ENCODE results near the gene ZNF827.

ZNF827 gene

DNA sequence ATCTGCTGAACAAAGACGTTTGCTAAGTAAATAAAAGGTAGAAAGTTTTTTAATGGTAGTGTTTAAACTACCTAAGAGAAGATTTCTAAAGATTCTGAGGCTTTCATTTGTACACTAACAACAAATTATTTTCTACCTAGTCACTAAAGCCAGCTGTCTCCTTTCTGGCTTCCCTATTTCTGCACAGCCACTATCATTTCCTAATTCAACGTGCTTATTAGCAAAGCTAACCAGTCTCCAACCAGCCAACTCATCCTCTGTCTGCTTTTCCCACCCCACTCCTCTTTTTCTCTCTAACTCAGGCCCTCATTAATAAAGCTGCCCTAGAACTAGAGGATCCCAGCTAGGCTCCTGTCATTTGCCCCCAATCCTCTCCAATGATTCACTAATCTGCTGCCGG lies 118.2 kb downstream of the ZNF827 start:
- Histone ChIP-seq H3K27me3 (no peaks in the 10 kb centered on the region), H3K27ac (peak overlapping the region in 1 of 2 donors; percentile 3), H3K4me1 (peaks cover 0 to 15% (median 3%) of the 10 kb centered on the region in 4 donors), H3K36me3 (peaks cover 0 to 10% (median 0%) of the 10 kb centered on the region in 3 donors), H3K4me3 (no peak overlapping the region), H3K9me3 (no peaks in the 10 kb centered on the region)
- intact Hi-C loops (cut with DNase I; ENCODE audit: low total_unique reads), result no loop called here
- no peak for TF ChIP-seq CTCF (IDR thresholded peaks at IDR 0.05)
- DNase-seq, result no peak

DNA sequence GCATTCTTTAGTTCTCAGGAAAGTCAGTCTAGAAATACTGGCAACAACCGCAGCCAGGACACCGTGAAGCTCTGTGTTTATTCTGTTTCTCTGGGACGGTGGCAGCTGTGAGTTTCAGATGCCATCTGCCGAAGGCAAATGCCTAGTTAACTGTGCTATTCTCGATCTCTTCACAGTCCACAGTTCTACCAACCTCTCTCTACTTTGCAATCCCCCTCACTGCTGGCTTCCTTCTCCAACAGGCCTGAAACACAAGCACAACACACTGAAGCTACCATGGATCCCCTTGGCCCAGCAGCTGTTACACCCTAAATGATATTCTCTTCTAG lies 118.8 kb downstream of the ZNF827 start:
- Histone ChIP-seq H3K27me3 (no peaks in the 10 kb centered on the region), H3K4me1 (peaks cover 0 to 15% (median 3%) of the 10 kb centered on the region in 4 donors), H3K36me3 (peaks cover 0 to 9% (median 0%) of the 10 kb centered on the region in 3 donors), H3K27ac (peak overlapping the region in 1 of 2 donors; percentile 12), H3K9me3 (no peaks in the 10 kb centered on the region), H3K4me3 (no peak overlapping the region)
- intact Hi-C loops (cut with DNase I; ENCODE audit: low total_unique reads), result no loop called here
- DNase-seq, result no peak
- no peak for TF ChIP-seq CTCF (IDR thresholded peaks at IDR 0.05)

GRCh38 chr4:145819101-145819852 lies 119.3 kb downstream of the ZNF827 start:
- H3K36me3 ChIP-seq, result peaks cover 0 to 10% (median 0%) of the 10 kb centered on the region in 3 donors
- no peaks in the 10 kb centered on the region for H3K27me3 ChIP-seq
- DNase-seq, result no peak
- H3K9me3 ChIP-seq, result no peaks in the 10 kb centered on the region
- H3K4me1 ChIP-seq, result peaks cover 0 to 15% (median 3%) of the 10 kb centered on the region in 4 donors
- intact Hi-C loops (cut with DNase I; ENCODE audit: low total_unique reads), result no loop called here
- no peak overlapping the region for H3K4me3 ChIP-seq
- H3K27ac ChIP-seq, result peak overlapping the region in 1 of 2 donors; percentile 12
- no peak for TF ChIP-seq CTCF (IDR thresholded peaks at IDR 0.05)

GRCh38 chr4:145818011-145818410 lies 120.6 kb downstream of the ZNF827 start:
- H3K9me3 ChIP-seq, result no peaks in the 10 kb centered on the region
- no peak for DNase-seq
- intact Hi-C loops (cut with DNase I; ENCODE audit: low total_unique reads), result no loop called here

DNA sequence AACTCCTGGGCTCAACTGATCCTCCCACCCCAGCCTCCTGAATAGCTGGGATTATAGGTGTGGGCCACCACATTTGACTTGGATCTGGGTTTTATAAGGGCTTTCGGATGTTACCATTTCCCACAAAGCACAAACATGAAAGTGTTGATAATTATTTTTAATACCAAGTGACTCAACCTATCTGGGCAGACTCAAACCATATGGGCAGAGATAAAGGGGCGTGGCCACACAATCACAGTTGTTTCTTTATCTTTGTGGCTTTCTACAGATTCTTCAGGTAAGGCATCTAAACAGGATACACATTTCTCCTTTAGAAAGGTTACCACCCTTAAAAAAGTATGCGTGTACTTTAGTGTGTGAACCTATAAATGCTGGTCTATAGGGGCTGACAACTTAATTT lies 122.5 kb downstream of the ZNF827 start:
- Histone ChIP-seq H3K4me1 (peaks cover 0 to 14% (median 3%) of the 10 kb centered on the region in 4 donors), H3K27me3 (no peaks in the 10 kb centered on the region), H3K36me3 (peaks cover 0 to 14% (median 9%) of the 10 kb centered on the region in 3 donors), H3K4me3 (no peak overlapping the region), H3K27ac (no peak overlapping the region), H3K9me3 (no peaks in the 10 kb centered on the region)
- no peak for TF ChIP-seq CTCF (IDR thresholded peaks at IDR 0.05)
- no peak for DNase-seq
- intact Hi-C loops (cut with DNase I; ENCODE audit: low total_unique reads), result no loop called here

More at GRCh38 chr4:145818011-145818410, 120.6 kb downstream of the ZNF827 start:
- H3K4me1 ChIP-seq, result peaks cover 0 to 15% (median 3%) of the 10 kb centered on the region in 4 donors
- no peak overlapping the region for H3K27ac ChIP-seq
- H3K27me3 ChIP-seq, result no peaks in the 10 kb centered on the region
- no peak overlapping the region for H3K4me3 ChIP-seq
- peaks cover 0 to 11% (median 9%) of the 10 kb centered on the region in 3 donors for H3K36me3 ChIP-seq
- no peak for TF ChIP-seq CTCF (IDR thresholded peaks at IDR 0.05)
